GM23338 (cell line): ENCODE measurements around the gene GOLGA1.

Experiments
- CREB1 ChIP-seq: fragments of 250-450 bp; sonication (Bioruptor Pico); IDR thresholded peaks from 2 replicates; pipeline ENCODE4 v1.5.0; 2020; ENCODE audit warnings: low read depth, mild to moderate bottlenecking, moderate library complexity
- ETS1 ChIP-seq: IDR thresholded peaks from 2 replicates; pipeline ENCODE4 v1.6.1; 2016; ENCODE audit warnings: antibody characterized with exemption
- EZH2 ChIP-seq: fragments of 200-600 bp; sonication (generic); IDR thresholded peaks from one replicate; pipeline ENCODE4 v1.8.0; 2017; ENCODE audit warnings: antibody characterized with exemption, mild to moderate bottlenecking, low read depth; ENCODE audit not compliant: unreplicated experiment
- EZH2phosphoT487 ChIP-seq: fragments of 200-600 bp; sonication (generic); IDR thresholded peaks from one replicate; pipeline ENCODE4 v1.8.1; 2018; ENCODE audit warnings: antibody characterized with exemption; ENCODE audit not compliant: unreplicated experiment
- JUNB ChIP-seq: IDR thresholded peaks from one replicate; pipeline ENCODE4 v1.6.1; 2016; ENCODE audit warnings: antibody characterized with exemption; ENCODE audit not compliant: unreplicated experiment
- POLR2AphosphoS5 ChIP-seq: IDR thresholded peaks from 2 replicates; pipeline ENCODE4 v1.6.1; 2016; ENCODE audit warnings: antibody characterized with exemption, low read depth
- ZNF331 ChIP-seq: fragments of 250-450 bp; sonication (Bioruptor Pico); IDR thresholded peaks from 2 replicates; pipeline ENCODE4 v1.5.0; 2020; ENCODE audit warnings: low read depth, mild to moderate bottlenecking, moderate library complexity
- TF ChIP-seq, protein P1 (sequence below), 2 experiments: fragments of 200-600 bp in 1 of 2; sonication (generic) in 1 of 2; conservative IDR thresholded peaks; 2 replicates each; pipeline versions ENCODE4 v1.5.1 to v1.6.1; 2016 to 2017; ENCODE audit warnings: antibody characterized with exemption in 2 of 2, low read depth in 2 of 2, mild to moderate bottlenecking in 2 of 2, moderate library complexity in 1 of 2
- TF ChIP-seq, protein P2 (sequence below): IDR thresholded peaks from one replicate; pipeline ENCODE4 v1.6.1; 2018; ENCODE audit warnings: antibody characterized with exemption; ENCODE audit not compliant: unreplicated experiment

DNA sequence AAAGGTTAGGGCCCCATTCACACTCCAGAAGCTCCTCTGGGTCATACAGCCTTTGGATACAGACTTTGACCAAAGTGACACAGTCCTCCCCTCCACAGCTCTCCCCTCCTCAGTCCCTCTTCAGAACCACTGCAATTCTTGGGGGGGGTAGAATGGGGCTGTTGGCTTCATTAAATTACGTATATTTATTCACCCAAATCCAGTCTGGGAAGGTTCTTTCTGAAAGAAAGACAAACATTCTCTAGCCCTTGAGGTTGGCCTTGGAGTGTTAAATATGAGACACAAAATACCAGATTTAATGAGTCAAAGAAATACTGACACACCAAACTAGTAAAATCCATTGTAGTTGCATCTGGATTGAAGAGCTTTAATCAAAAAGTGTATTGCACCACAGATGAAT is 62.9 kb downstream of the GOLGA1 start:
- TF ChIP-seq POLR2AphosphoS5 (no peak), EZH2 (no peak), ZNF331 (CRISPR knock-in tag) (no peak), EZH2phosphoT487 (no peak), ETS1 (no peak), JUNB (no peak), CREB1 (no peak)
- TF ChIP-seq, protein P1, sequence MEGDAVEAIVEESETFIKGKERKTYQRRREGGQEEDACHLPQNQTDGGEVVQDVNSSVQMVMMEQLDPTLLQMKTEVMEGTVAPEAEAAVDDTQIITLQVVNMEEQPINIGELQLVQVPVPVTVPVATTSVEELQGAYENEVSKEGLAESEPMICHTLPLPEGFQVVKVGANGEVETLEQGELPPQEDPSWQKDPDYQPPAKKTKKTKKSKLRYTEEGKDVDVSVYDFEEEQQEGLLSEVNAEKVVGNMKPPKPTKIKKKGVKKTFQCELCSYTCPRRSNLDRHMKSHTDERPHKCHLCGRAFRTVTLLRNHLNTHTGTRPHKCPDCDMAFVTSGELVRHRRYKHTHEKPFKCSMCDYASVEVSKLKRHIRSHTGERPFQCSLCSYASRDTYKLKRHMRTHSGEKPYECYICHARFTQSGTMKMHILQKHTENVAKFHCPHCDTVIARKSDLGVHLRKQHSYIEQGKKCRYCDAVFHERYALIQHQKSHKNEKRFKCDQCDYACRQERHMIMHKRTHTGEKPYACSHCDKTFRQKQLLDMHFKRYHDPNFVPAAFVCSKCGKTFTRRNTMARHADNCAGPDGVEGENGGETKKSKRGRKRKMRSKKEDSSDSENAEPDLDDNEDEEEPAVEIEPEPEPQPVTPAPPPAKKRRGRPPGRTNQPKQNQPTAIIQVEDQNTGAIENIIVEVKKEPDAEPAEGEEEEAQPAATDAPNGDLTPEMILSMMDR (conservative IDR thresholded peaks at IDR 0.05; ENCODE audit: low read depth in 2 of 2) = no peak
- TF ChIP-seq, protein P2, sequence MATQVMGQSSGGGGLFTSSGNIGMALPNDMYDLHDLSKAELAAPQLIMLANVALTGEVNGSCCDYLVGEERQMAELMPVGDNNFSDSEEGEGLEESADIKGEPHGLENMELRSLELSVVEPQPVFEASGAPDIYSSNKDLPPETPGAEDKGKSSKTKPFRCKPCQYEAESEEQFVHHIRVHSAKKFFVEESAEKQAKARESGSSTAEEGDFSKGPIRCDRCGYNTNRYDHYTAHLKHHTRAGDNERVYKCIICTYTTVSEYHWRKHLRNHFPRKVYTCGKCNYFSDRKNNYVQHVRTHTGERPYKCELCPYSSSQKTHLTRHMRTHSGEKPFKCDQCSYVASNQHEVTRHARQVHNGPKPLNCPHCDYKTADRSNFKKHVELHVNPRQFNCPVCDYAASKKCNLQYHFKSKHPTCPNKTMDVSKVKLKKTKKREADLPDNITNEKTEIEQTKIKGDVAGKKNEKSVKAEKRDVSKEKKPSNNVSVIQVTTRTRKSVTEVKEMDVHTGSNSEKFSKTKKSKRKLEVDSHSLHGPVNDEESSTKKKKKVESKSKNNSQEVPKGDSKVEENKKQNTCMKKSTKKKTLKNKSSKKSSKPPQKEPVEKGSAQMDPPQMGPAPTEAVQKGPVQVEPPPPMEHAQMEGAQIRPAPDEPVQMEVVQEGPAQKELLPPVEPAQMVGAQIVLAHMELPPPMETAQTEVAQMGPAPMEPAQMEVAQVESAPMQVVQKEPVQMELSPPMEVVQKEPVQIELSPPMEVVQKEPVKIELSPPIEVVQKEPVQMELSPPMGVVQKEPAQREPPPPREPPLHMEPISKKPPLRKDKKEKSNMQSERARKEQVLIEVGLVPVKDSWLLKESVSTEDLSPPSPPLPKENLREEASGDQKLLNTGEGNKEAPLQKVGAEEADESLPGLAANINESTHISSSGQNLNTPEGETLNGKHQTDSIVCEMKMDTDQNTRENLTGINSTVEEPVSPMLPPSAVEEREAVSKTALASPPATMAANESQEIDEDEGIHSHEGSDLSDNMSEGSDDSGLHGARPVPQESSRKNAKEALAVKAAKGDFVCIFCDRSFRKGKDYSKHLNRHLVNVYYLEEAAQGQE = no peak
